Activated CD4-positive, CD25-positive, alpha-beta regulatory T cell treated with anti-CD3 and anti-CD28 coated beads, Interleukin-2, amount 50 U/mL, for 72 hours (primary cell): ENCODE results near the gene ADAMTS1.

Experiments
- DNase-seq: peaks from one replicate; pipeline ENCODE4 v3.0.0; 2021

The ADAMTS1 gene

GRCh38 chr21:26811482-26811881 is 33.7 kb downstream of the ADAMTS1 start:
- no peak for DNase-seq

- DNase-seq = no peak
Observed at GRCh38 chr21:26810676-26811415, 34.4 kb downstream of the ADAMTS1 start.

- DNase-seq = no peak
Observed at GRCh38 chr21:26810266-26810665, 34.9 kb downstream of the ADAMTS1 start.

- DNase-seq = no peak
Observed at GRCh38 chr21:26809745-26810144, 35.5 kb downstream of the ADAMTS1 start.

- no peak for DNase-seq
Observed at GRCh38 chr21:26806801-26807295, 38.4 kb downstream of the ADAMTS1 start.

- DNase-seq = no peak
Observed at GRCh38 chr21:26804895-26805609, 40.2 kb downstream of the ADAMTS1 start.

GRCh38 chr21:26801498-26801897 is 43.7 kb downstream of the ADAMTS1 start:
- DNase-seq = no peak

GRCh38 chr21:26800970-26801431 is 44.2 kb downstream of the ADAMTS1 start:
- no peak for DNase-seq

- DNase-seq = no peak
Observed at GRCh38 chr21:26800455-26800854, 44.8 kb downstream of the ADAMTS1 start.

- DNase-seq = no peak
Observed at GRCh38 chr21:26800001-26800400, 45.2 kb downstream of the ADAMTS1 start.

- no peak for DNase-seq
Observed at GRCh38 chr21:26798856-26799751, 46.1 kb downstream of the ADAMTS1 start.

GRCh38 chr21:26797878-26798456 is 47.2 kb downstream of the ADAMTS1 start:
- DNase-seq = no peak

GRCh38 chr21:26795866-26796329 is 49.3 kb downstream of the ADAMTS1 start:
- no peak for DNase-seq

GRCh38 chr21:26795412-26795805 is 49.8 kb downstream of the ADAMTS1 start:
- DNase-seq = no peak

GRCh38 chr21:26794597-26795411 is 50.4 kb downstream of the ADAMTS1 start:
- DNase-seq = no peak

- DNase-seq = no peak
Observed at GRCh38 chr21:26790296-26790695, 54.9 kb downstream of the ADAMTS1 start.

- DNase-seq = no peak
Observed at GRCh38 chr21:26788790-26789189, 56.4 kb downstream of the ADAMTS1 start.
